Progenitor cell of endocrine pancreas (in vitro differentiated cells): ENCODE measurements around the gene PLA1A. TPM values are rescaled to one million over a fixed set of nuclear protein-coding genes. Genes with fewer than 3 reads are reported as not detected.

Experiments used
- DNase-seq: peaks from one replicate; pipeline ENCODE4 v3.0.0; 2021; ENCODE audit warnings: low spot score; ENCODE audit not compliant: unreplicated experiment
- H3K27ac Mint-ChIP-seq: 2 replicates; pipeline ENCODE4 v1.8.0; 2021; ENCODE audit warnings: mild to moderate bottlenecking, moderate library complexity, mixed read lengths
- H3K27me3 Mint-ChIP-seq: 2 replicates; pipeline ENCODE4 v1.8.0; 2021; ENCODE audit warnings: mixed read lengths
- H3K36me3 Mint-ChIP-seq: 2 replicates; pipeline ENCODE4 v1.8.0; 2022; ENCODE audit warnings: mixed read lengths; ENCODE audit not compliant: insufficient read depth
- H3K4me1 Mint-ChIP-seq: 2 replicates; pipeline ENCODE4 v1.8.0; 2021; ENCODE audit warnings: low read depth, mixed read lengths
- H3K4me3 Mint-ChIP-seq: 2 replicates; pipeline ENCODE4 v1.8.0; 2021; ENCODE audit warnings: low read depth, mild to moderate bottlenecking, moderate library complexity, mixed read lengths
- H3K9me3 Mint-ChIP-seq: 2 replicates; pipeline ENCODE4 v1.8.0; 2021; ENCODE audit warnings: low read depth, mixed read lengths
- CTCF ChIP-seq: fragments of 200-600 bp; sonication (generic); IDR thresholded peaks from one replicate; pipeline ENCODE4 v1.5.0; 2021; ENCODE audit warnings: antibody characterized with exemption, mild to moderate bottlenecking; ENCODE audit not compliant: unreplicated experiment
- total RNA-seq: library from RNA; stranded (reverse); gene quantifications from 2 replicates; pipeline ENCODE4 v1.2.1, GENCODE V29; 2021

PLA1A gene
- total RNA-seq, 1 donor from 2014 or later = not detected

- H3K27me3 Mint-ChIP-seq = peaks cover 5% of the 10 kb centered on the region
- no peak for DNase-seq
- no peak for TF ChIP-seq CTCF
- no peak overlapping the region for H3K27ac Mint-ChIP-seq
- no peaks in the 10 kb centered on the region for H3K36me3 Mint-ChIP-seq
- H3K4me1 Mint-ChIP-seq = no peaks in the 10 kb centered on the region
- H3K4me3 Mint-ChIP-seq = no peak overlapping the region
- no peaks in the 10 kb centered on the region for H3K9me3 Mint-ChIP-seq
These were observed 43.8 kb upstream of the PLA1A start for GRCh38 chr3:119553823-119554415.

- Mint-ChIP-seq H3K27ac (no peak overlapping the region), H3K27me3 (peaks cover 5% of the 10 kb centered on the region), H3K4me3 (no peak overlapping the region), H3K36me3 (no peaks in the 10 kb centered on the region), H3K4me1 (no peaks in the 10 kb centered on the region), H3K9me3 (no peaks in the 10 kb centered on the region)
- no peak for DNase-seq
- TF ChIP-seq CTCF = no peak
These were observed 42.4 kb upstream of the PLA1A start for GRCh38 chr3:119555309-119555735.

GRCh38 chr3:119555929-119556328 is 41.8 kb upstream of the PLA1A start:
- no peak for TF ChIP-seq CTCF
- no peak overlapping the region for H3K27ac Mint-ChIP-seq
- H3K4me3 Mint-ChIP-seq = no peak overlapping the region
- H3K4me1 Mint-ChIP-seq = no peaks in the 10 kb centered on the region
- H3K36me3 Mint-ChIP-seq = no peaks in the 10 kb centered on the region
- H3K9me3 Mint-ChIP-seq = no peaks in the 10 kb centered on the region
- H3K27me3 Mint-ChIP-seq = peaks cover 5% of the 10 kb centered on the region
- no peak for DNase-seq

GRCh38 chr3:119557192-119557876 is 40.4 kb upstream of the PLA1A start:
- DNase-seq = no peak
- no peak overlapping the region for H3K27ac Mint-ChIP-seq
- no peaks in the 10 kb centered on the region for H3K9me3 Mint-ChIP-seq
- no peaks in the 10 kb centered on the region for H3K36me3 Mint-ChIP-seq
- H3K4me1 Mint-ChIP-seq = no peaks in the 10 kb centered on the region
- H3K27me3 Mint-ChIP-seq = peaks cover 5% of the 10 kb centered on the region
- H3K4me3 Mint-ChIP-seq = no peak overlapping the region
- no peak for TF ChIP-seq CTCF

GRCh38 chr3:119557877-119558269 is 39.8 kb upstream of the PLA1A start:
- no peak for TF ChIP-seq CTCF
- no peaks in the 10 kb centered on the region for H3K36me3 Mint-ChIP-seq
- no peak overlapping the region for H3K4me3 Mint-ChIP-seq
- no peak overlapping the region for H3K27ac Mint-ChIP-seq
- H3K27me3 Mint-ChIP-seq = peaks cover 5% of the 10 kb centered on the region
- no peaks in the 10 kb centered on the region for H3K9me3 Mint-ChIP-seq
- no peak for DNase-seq
- no peaks in the 10 kb centered on the region for H3K4me1 Mint-ChIP-seq
